Fibroblast of lung (primary cell): ENCODE measurements around the gene KRTAP1-4.

Source experiments
- CTCF ChIP-seq, 2 donors: IDR thresholded peaks in 1 of 2; conservative IDR thresholded peaks in 1 of 2; 1 replicate in 1 of 2; 2 replicates in 1 of 2; pipeline ENCODE4 v1.5.1; 2011 to 2012; ENCODE audit warnings: low read length in 2 of 2, control low read depth in 1 of 2, inconsistent platforms in 1 of 2, low read depth in 1 of 2, mild to moderate bottlenecking in 1 of 2
- EZH2 ChIP-seq: IDR thresholded peaks from 2 replicates; pipeline ENCODE4 v1.5.1; 2012; ENCODE audit warnings: low read length, control low read depth, mild to moderate bottlenecking; ENCODE audit errors: missing control alignments

- TF ChIP-seq EZH2 (no peak), CTCF (conservative IDR thresholded peaks at IDR 0.05 in 1 of 2, IDR thresholded peaks at IDR 0.05 in 1 of 2; ENCODE audit: low read depth in 1 of 2, low read length in 2 of 2) (no peak)
These were observed 18.4 kb upstream of the KRTAP1-4 start for GRCh38 chr17:41048441-41048840.
